Right renal cortex interstitium (tissue), 3 donors: ENCODE data around the gene DMTF1. TPM values are rescaled to one million over a fixed set of nuclear protein-coding genes. Genes with fewer than 3 reads are reported as not detected.
"Not testable (repeated sequence)": the region's sequence is repeated elsewhere in the genome, so short reads cannot be mapped to it uniquely, and the experiment has no call there.

Source experiments
- DNase-seq, 3 donors: peaks; one replicate each; pipeline ENCODE4 v3.0.0-alpha.2; 2013; ENCODE audit warnings: low read depth in 3 of 3, low spot score in 2 of 3
- polyA plus RNA-seq, 3 donors: library from polyadenylated mRNA; unstranded; fragments of 120-200 nt; gene quantifications; one replicate each; pipeline ENCODE4 v1.2.1, GENCODE V29; 2013; ENCODE audit not compliant: insufficient read length in 3 of 3

Gene DMTF1
- polyA plus RNA-seq, 3 donors: 144 to 164 (median 151) TPM

- DNase-seq: peak; percentile 45 to 64 (median 47)
Observed at GRCh38 chr7:87220026-87220733, 67.9 kb downstream of the DMTF1 start.

- peak in 2 of 3 donors; percentile 14 to 24 for DNase-seq
Observed at GRCh38 chr7:87220734-87221215, 68.5 kb downstream of the DMTF1 start.

GRCh38 chr7:87223666-87224065, 71.4 kb downstream of the DMTF1 start:
- DNase-seq: no peak

GRCh38 chr7:87225696-87226095, 73.4 kb downstream of the DMTF1 start:
- DNase-seq: no peak

- no peak for DNase-seq
Observed at GRCh38 chr7:87226495-87226894, 74.2 kb downstream of the DMTF1 start.

- no peak for DNase-seq
Observed at GRCh38 chr7:87231258-87231657, 79.0 kb downstream of the DMTF1 start.

- DNase-seq: no peak
Observed at GRCh38 chr7:87231711-87232110, 79.5 kb downstream of the DMTF1 start.

GRCh38 chr7:87234949-87235348, 82.7 kb downstream of the DMTF1 start:
- DNase-seq: no peak

GRCh38 chr7:87238464-87239051, 86.3 kb downstream of the DMTF1 start:
- not testable (repeated sequence) for DNase-seq

GRCh38 chr7:87245671-87246070, 93.4 kb downstream of the DMTF1 start:
- DNase-seq: not testable (repeated sequence)

Other genes with a start within 250 kb of the DMTF1 start
- 10 to 100 TPM in 1 of 3 donors, 1 to 10 TPM in 2; 5.9 to 12.2 (median 7.7) TPM for gene ELAPOR2, start 92.8 kb upstream of the DMTF1 start, polyA plus RNA-seq
- gene TMEM243, start 67.3 kb downstream of the DMTF1 start, polyA plus RNA-seq: 10 to 100 TPM; 39.1 to 40.9 (median 40.1) TPM
- 10 to 100 TPM; 30.8 to 35.3 (median 34.9) TPM for gene CROT, start 193.2 kb downstream of the DMTF1 start, polyA plus RNA-seq